ENCODE data around the gene MTURN. TPM values are rescaled to one million over a fixed set of nuclear protein-coding genes. Genes with fewer than 3 reads are reported as not detected.

Gene MTURN
- polyA plus RNA-seq, 1 donor (not counting 4 experiments of a cell fraction or from before 2014, with no cell fraction given), result 10.8 TPM

- no peak for DNase-seq (ENCODE audit: low read depth, low spot score)
Observed at GRCh38 chr7:30159698-30160143, 24.9 kb downstream of the MTURN start.

GRCh38 chr7:30160329-30160728 is 25.5 kb downstream of the MTURN start:
- H3K9me1 ChIP-seq (ENCODE audit: control insufficient read depth, extremely low read depth, insufficient read depth, low read length), result no peaks in the 10 kb centered on the region
- no peaks in the 10 kb centered on the region for H3K9me3 ChIP-seq (ENCODE audit: control insufficient read depth, low read depth, low read length)
- H3K4me2 ChIP-seq (ENCODE audit: control insufficient read depth, extremely low read depth, insufficient read depth, low read depth, low read length), result no peak overlapping the region
- H3K27me3 ChIP-seq (ENCODE audit: control insufficient read depth, extremely low read depth, insufficient read depth, low read length), result no peaks in the 10 kb centered on the region
- H4K20me1 ChIP-seq (ENCODE audit: control insufficient read depth, extremely low read depth, insufficient read depth, low read length), result no peaks in the 10 kb centered on the region
- dilution Hi-C loops (cut with MboI; ENCODE audit: extremely low pct_ligation_motif_present, low sequenced_read_pairs), result no loop called here
- H3K36me3 ChIP-seq (ENCODE audit: control insufficient read depth in 2 of 2, extremely low read depth in 1 of 2, insufficient read depth in 2 of 2, low read length in 2 of 2), result no peaks in the 10 kb centered on the region
- TF ChIP-seq EZH2 (IDR thresholded peaks at IDR 0.05; ENCODE audit: low read length) (no peak), CTCF (optimal IDR thresholded peaks at IDR 0.05 in 1 of 3, IDR thresholded peaks at IDR 0.05 in 1 of 3, conservative IDR thresholded peaks at IDR 0.05 in 1 of 3; ENCODE audit: extremely low read depth in 1 of 3, insufficient read depth in 2 of 3, low read length in 3 of 3) (no peak)
- no peak overlapping the region for H3K9ac ChIP-seq (ENCODE audit: control insufficient read depth, extremely low read depth, insufficient read depth, low read length)
- FAIRE-seq, result no peak
- H3K27ac ChIP-seq (ENCODE audit: control insufficient read depth, insufficient read depth, low read length), result no peak overlapping the region
- H3K4me1 ChIP-seq (ENCODE audit: control insufficient read depth, extremely low read depth, insufficient read depth, low read length), result peaks cover 37% of the 10 kb centered on the region
- H3K4me3 ChIP-seq (ENCODE audit: control insufficient read depth in 2 of 3, extremely low read depth in 1 of 3, insufficient read depth in 2 of 3, low read depth in 1 of 3, low read length in 3 of 3), result no peak overlapping the region
- H2AFZ ChIP-seq (ENCODE audit: control insufficient read depth, low read length), result no peak overlapping the region
- no peak for DNase-seq (ENCODE audit: low read depth, low spot score)
- H3K79me2 ChIP-seq (ENCODE audit: control insufficient read depth, insufficient read depth, low read length), result no peaks in the 10 kb centered on the region

More at GRCh38 chr7:30159698-30160143, 24.9 kb downstream of the MTURN start:
- Histone ChIP-seq H2AFZ (ENCODE audit: control insufficient read depth, low read length) (no peak overlapping the region), H3K4me1 (ENCODE audit: control insufficient read depth, extremely low read depth, insufficient read depth, low read length) (peaks cover 31% of the 10 kb centered on the region), H3K27ac (ENCODE audit: control insufficient read depth, insufficient read depth, low read length) (no peak overlapping the region), H3K79me2 (ENCODE audit: control insufficient read depth, insufficient read depth, low read length) (no peaks in the 10 kb centered on the region), H3K9me1 (ENCODE audit: control insufficient read depth, extremely low read depth, insufficient read depth, low read length) (no peaks in the 10 kb centered on the region), H3K9me3 (ENCODE audit: control insufficient read depth, low read depth, low read length) (no peaks in the 10 kb centered on the region), H4K20me1 (ENCODE audit: control insufficient read depth, extremely low read depth, insufficient read depth, low read length) (no peaks in the 10 kb centered on the region), H3K4me3 (ENCODE audit: control insufficient read depth in 2 of 3, extremely low read depth in 1 of 3, insufficient read depth in 2 of 3, low read depth in 1 of 3, low read length in 3 of 3) (no peak overlapping the region), H3K36me3 (ENCODE audit: control insufficient read depth in 2 of 2, extremely low read depth in 1 of 2, insufficient read depth in 2 of 2, low read length in 2 of 2) (no peaks in the 10 kb centered on the region), H3K27me3 (ENCODE audit: control insufficient read depth, extremely low read depth, insufficient read depth, low read length) (no peaks in the 10 kb centered on the region), H3K9ac (ENCODE audit: control insufficient read depth, extremely low read depth, insufficient read depth, low read length) (no peak overlapping the region), H3K4me2 (ENCODE audit: control insufficient read depth, extremely low read depth, insufficient read depth, low read depth, low read length) (no peak overlapping the region)
- TF ChIP-seq EZH2 (IDR thresholded peaks at IDR 0.05; ENCODE audit: low read length) (no peak), CTCF (optimal IDR thresholded peaks at IDR 0.05 in 1 of 3, IDR thresholded peaks at IDR 0.05 in 1 of 3, conservative IDR thresholded peaks at IDR 0.05 in 1 of 3; ENCODE audit: extremely low read depth in 1 of 3, insufficient read depth in 2 of 3, low read length in 3 of 3) (peak; percentile 28 to 70 (median 42))
- dilution Hi-C loops (cut with MboI; ENCODE audit: extremely low pct_ligation_motif_present, low sequenced_read_pairs), result no loop called here
- no peak for FAIRE-seq
